ELF-1 (cell line): ENCODE measurements around the gene LUZP1.

ENCODE experiments used
- DNase-seq: peaks from one replicate; pipeline ENCODE4 v3.0.0-alpha.2; 2016; ENCODE audit warnings: low read depth, low spot score

The LUZP1 gene

DNA sequence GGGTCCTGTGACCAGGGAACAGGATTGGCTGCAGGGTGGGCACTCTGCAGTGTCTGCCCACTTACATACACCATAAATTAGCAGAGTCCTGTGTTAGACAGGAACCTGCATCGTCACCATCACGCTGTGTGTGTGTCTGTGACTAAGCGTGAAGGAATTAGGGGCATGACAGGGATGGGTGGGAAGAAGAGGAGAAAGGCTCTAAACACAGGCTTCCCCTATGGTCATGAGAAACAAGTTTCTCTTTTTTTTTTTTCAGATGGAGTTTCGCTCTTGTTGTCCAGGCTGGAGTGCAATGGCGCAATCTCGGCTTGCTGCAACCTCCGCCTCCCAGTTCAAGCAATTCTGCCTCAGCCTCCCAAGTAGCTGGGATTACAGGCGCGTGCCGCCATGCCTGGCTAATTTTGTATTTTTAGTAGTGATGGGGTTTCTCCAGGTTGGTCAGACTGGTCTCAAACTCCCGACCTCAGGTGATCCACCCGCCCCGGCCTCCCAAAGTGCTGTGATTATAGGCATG lies 20.3 kb upstream of the LUZP1 start:
- peak; percentile 49 for DNase-seq

GRCh38 chr1:23188434-23188884 lies 19.8 kb upstream of the LUZP1 start:
- no peak for DNase-seq

DNA sequence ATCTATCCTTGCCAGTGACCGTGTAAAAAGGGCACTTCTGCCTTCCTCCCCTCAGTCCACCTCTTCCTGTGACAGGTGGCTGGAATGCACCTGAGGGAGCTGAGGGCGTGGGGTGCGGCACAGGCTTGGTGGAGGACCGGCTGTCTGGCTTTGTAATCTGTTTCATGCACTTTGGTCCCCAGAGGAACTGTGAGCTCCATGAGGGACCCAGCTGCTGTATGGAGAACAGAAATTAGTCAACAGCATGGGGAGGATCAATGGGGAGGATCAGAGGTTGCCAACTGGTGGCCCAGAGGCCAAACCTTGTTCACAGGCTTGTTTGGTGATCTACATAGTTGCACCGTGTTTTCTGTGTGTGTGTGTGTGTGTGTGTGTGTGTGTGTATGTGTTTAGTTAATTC lies 19.0 kb upstream of the LUZP1 start:
- no peak for DNase-seq

- no peak for DNase-seq
Observed at GRCh38 chr1:23185381-23185780, 16.7 kb upstream of the LUZP1 start.

GRCh38 chr1:23184212-23184934 lies 15.7 kb upstream of the LUZP1 start:
- DNase-seq: peak; percentile 84

- no peak for DNase-seq
Observed at GRCh38 chr1:23179862-23180261, 11.2 kb upstream of the LUZP1 start.

GRCh38 chr1:23178950-23179349 lies 10.3 kb upstream of the LUZP1 start:
- DNase-seq: no peak

DNA sequence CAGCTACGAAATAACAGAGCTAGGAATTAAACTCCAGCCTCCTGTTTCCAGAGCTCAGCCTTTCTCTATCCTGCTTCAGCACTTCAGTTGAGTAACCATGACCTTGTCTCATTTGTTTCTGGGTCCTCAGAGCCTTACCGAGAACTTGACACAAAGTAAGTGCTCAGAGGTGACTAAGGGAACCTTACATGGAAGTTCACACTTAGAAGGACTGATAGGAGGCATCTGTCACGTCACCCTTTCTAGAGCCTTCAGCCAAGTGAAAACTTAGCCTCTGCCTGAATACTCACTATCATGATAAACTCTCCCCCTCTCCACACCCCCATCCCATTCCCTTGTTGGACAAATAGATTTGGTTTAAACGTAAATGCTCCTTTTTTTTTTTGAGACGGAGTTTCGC lies 9.8 kb upstream of the LUZP1 start:
- DNase-seq: no peak

DNA sequence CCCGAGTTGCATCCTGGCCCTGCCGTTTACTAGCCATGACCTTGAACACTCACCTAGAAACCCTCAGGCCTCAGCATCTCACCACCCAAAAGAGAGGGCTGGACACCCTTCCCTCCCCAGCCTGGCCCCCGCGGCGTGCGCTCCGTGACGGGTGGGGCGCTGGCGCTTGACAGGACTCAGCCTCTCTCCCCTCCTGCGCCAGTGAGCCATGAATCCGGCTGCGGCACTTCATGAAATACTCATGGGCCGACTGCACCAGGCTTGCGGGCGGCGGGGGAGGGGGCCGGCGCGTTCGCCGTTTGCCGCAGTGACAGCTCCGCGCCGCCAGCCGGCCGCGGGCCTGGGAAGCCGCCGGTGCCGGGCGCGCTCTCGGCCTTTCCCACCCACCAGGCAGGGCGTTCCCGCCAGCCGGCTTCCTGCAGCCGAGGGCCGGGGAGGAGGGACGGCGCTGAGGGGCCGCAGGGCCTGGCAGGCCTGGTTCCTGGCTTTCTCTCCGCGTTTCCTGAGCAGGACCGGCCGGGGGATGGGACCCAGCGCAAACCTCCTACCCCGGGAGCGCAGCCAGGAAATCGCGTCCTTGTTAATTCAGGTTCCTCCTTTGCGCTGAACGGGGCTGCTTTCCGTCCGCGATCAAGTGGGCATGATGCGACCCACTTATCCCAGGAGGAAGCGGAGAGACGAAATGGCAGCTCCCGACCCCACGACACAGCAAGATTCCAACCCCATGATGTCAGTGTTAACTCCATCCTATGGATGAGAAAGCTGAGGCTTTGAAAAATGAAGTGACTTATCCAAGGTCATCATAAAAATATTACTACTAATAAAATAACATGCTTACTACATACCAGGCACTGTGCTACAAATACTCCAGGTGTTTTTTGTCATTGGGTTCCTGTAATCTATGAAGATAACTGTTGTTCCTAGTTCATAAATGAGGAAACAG lies 9.1 kb upstream of the LUZP1 start:
- DNase-seq: peak; percentile 91

DNA sequence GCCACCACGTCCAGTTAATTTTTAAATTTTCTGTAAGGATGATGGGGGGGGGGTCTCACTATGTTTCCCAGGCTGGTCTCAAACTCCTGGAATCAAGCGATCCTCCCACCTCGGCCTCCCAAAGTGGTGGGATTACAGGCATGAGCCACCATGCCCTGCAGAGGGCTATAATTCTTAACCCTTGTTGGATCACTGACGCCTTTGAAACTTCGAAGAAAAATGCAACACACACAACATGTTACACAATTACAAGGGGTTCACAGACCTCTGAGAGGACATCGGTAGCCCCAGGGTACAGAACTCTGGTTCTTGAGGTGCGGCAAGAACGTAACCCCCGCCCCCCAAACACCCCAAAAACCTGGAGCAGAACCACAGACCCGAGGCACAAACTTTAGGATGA lies 8.4 kb upstream of the LUZP1 start:
- DNase-seq: no peak

DNA sequence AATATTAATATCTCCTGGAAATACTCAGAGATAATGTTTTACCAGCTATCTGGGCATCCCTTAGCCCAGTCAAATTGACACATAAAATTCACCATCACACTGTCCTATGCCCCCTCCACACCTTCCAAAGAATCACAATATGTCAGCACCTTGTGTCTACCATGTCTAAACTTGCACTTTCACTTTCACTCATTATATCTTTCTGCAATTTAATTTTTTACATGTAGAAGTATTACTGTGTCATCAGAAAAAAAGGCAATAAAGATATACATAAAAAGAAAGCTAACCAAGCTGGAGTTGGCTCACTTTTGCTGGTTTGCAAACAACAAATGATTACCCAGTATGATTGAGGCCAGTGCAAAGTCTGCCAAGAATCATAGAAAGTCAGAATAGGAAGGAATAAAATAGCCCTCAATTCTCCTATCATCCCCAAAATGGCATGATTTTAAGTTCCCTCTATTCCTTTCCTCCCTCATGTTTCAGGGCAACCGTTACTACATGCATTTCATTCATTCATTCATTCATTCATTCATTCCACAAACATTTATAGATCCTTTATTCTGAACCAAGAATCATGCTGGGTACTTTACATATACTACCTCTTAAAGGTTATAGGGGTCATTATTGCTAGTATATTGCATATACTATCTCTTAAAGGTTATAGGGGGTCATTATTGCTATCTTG lies 5.9 kb upstream of the LUZP1 start:
- DNase-seq: no peak

DNA sequence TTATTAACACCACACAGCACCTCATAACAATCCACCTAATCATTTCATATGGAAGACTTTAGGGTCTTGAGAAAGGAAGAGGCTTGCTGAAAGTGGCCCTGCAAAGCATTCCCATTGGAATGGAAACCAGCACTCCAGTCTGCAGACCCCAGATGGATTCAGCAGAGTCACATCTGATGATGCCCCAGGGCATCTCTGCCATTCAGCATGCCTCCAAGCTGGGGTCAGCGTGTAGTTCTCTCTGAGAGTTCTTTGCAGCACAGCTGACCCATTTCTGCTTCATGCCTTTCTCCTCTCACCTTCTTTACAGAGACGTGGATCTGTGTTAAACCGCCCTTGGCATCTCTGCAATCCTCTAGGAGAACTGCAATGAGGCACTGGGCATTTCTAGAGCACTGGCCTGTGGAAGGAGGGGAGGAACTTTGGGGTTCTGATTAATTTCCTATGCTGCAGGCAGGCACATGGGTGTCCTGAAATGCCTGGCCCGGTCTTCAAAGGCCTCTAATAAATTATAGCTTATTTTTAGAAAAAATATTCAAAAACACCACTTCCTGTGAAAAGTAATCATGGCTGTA lies 2.6 kb upstream of the LUZP1 start:
- peak; percentile 51 for DNase-seq

DNA sequence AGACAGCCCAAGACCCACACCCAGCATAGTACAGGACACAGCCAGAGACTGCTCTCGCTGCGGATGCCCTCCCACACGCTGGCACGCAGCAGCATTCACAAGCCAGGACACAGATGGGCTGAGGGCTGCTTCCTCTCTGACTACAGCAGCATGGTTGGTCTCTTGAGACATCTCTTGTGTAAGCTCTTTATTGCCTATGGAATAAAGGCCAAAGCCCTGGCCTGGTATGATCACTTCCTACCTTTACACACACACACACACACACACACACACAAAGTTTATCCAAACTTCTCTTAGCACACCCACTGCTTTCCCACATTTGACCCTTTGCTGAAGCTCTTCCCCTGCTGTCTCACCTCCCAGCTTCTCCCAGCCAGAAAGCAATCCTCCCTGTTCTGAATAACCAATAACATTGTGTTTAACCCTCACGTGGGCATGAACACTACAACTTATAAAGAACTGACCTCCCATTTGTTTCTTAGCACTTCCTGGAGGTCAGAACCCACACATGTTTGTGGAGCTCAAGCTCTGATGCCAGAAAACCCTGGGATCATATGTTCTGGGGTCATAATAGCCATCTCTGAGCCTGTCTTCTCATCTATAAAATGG lies 1.2 kb upstream of the LUZP1 start:
- DNase-seq: peak; percentile 40

GRCh38 chr1:23169195-23169575 lies 529 bp upstream of the LUZP1 start:
- no peak for DNase-seq

DNA sequence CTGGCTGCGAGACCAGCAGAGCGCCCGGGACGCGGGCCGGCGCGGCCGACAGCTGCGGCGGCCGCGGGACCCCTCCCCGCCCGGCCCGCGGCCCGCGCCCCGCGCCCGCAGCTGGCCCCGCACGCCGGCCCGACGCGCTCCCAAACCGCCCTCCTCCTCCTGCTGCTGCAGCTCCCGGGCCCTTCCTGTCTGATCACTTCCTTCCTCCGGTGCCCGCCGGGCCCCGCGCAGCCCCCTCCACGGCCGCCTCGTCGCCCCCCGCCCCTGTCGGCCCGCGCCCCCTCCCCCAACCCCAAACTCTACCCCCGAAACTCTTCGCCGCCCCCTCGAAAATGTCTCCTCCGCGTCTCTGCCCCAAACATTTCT lies 594 bp downstream of the LUZP1 start:
- DNase-seq: no peak

DNA sequence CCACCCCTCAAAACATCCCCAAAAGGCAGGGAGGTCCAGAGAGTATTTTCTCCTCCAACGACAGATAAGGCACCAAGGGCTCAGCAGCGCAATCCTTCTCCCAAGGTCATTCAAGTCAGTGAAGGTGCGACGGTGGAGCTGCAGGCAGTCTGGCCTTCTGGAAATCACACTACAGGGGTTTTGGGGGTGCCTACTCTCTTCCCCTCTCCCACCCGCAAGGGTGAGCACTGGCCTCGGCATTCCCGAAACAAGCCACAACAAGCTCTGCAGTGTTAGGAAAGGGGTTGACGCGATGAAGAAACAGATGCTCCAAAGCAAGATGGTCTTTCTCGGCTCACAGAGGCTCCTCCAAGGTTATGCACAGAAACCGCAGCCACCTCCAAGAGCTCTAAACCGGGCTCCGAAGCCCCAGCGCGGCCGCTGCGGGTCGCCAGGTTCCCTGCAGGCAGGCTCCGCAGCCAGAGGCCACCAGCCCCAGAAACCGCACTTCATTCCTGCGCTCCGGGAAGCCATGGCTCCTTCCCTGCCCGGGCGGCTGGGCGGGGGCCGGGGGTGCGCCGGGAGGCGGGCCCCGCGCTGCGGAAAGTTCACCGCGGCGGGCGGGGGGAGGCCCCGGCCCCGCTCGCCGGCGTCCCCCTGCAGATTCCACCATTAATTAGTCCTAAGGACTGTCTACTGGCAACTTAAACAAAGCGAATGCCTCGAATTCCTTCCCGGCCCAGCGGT lies 1.1 kb downstream of the LUZP1 start:
- peak; percentile 64 for DNase-seq

- DNase-seq: no peak
Observed at GRCh38 chr1:23166854-23167253, 1.8 kb downstream of the LUZP1 start.

GRCh38 chr1:23163395-23163794 lies 5.3 kb downstream of the LUZP1 start:
- no peak for DNase-seq

GRCh38 chr1:23159963-23160877 lies 8.4 kb downstream of the LUZP1 start:
- DNase-seq: no peak

GRCh38 chr1:23156940-23157339 lies 11.7 kb downstream of the LUZP1 start:
- DNase-seq: no peak
